GM18507 (cell line): Measurements from ENCODE around the gene CTIF.

Source experiments
- DNase-seq: peaks from one replicate; pipeline ENCODE4 v3.0.0; 2011; ENCODE audit warnings: low read depth; ENCODE audit not compliant: insufficient read length; ENCODE audit errors: extremely low spot score
- FAIRE-seq: peaks from 2 replicates; lab custom pipeline; 2011; peaks lifted over from hg19 to GRCh38; lab: Jason Lieb, UNC

Gene CTIF

GRCh38 chr18:48656582-48656981 is 117.8 kb downstream of the CTIF start:
- DNase-seq (no peak), FAIRE-seq (no peak)

DNA sequence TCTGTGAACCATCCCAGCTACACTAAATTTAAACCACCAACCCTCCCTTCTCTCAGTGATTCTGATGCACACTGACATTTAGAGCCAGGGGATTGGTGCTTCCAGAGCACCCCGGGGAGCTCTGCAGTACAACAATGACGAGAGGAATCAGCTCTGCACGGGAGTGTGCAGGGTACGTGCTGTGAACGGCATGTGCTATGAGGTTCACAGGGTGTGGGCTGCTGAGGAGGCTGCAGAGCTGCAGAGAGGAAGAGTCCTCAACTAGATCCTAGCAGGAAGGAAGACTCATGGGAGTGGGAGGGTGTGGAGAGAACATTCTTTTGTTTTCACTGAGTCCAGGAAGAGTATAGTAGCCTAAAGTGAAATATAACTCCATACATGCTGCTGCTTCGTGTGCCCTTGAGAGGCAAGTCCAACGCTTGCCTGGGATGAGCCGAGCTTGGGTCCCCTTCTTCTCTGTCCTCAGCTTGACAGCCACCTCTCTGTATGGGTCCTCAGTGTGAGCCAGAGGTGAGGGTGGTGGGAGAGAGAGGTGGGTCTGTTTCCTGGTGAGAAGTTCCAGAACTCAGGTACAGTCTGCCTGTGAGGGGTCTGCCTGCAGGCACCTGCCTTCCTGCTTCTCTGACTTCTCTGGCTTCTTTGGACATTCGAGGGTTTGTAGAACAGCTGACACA is 118.8 kb downstream of the CTIF start:
- no peak for DNase-seq

GRCh38 chr18:48658721-48659120 is 119.9 kb downstream of the CTIF start:
- DNase-seq = no peak
- no peak for FAIRE-seq

More for the DNA sequence above, 118.8 kb downstream of the CTIF start:
- FAIRE-seq = no peak

- no peak for DNase-seq
- FAIRE-seq = no peak
These were observed 120.6 kb downstream of the CTIF start for GRCh38 chr18:48659188-48660009.

DNA sequence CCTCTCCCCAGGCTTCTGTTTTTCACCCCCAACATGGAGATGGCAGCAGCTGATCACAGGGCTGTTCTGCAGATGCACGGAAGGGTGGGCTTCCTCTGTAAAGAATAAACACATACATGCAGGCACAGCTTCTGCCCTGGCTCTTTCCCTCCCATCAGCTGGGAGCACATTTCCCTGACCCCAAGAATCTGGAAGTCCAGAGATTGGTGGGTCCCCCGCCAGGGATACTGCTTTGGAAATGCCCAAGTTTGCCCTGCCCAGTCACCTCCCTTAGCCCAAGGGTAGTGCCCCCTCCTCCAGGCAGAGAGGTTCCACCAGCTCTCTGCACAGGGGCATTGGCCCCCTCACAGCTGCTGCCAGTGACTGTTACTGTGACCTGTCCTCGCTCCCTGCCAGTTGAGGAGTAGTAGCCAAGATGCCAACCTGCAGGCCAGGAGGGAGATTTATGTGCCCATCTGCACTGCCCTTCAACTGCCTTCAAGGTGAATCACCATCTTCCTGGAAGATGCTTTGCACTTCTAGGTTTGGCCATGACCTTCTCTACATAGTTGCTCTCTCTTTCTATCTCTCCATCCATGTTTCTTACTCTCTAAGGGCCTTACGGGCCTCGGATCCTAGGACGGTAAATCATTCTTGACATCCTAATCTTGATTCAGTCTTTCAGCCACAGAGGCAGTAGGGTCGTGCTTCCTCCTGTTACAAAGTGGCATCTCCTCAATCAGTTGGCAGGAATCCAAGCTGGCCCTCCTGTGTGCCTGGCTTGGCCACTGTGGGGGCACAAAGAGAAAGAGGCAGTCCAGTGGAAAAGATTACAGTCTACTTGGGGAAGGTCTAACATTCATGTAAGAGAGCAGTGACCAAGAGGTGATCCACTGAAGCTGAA is 121.8 kb downstream of the CTIF start:
- FAIRE-seq (no peak), DNase-seq (no peak)

DNA sequence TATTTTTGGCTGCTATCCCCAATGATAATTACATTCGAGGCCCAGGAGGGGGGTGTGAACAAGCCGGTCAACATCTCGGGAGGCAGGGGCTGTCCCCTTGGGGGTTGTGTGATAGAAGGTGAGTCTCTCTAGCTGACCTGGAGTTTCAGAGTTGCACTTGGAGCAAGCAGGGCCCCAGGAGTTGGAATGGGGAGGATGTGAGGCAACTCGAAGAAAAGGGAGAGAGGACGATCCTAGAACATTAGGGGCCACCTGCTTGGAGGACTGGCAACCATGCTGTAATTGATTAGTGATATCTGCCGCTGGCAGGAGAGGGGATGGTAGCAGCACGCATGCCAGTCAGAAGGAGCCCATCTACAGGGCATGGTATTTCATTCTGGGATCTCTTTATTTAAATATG is 122.6 kb downstream of the CTIF start:
- no peak for FAIRE-seq
- no peak for DNase-seq

DNA sequence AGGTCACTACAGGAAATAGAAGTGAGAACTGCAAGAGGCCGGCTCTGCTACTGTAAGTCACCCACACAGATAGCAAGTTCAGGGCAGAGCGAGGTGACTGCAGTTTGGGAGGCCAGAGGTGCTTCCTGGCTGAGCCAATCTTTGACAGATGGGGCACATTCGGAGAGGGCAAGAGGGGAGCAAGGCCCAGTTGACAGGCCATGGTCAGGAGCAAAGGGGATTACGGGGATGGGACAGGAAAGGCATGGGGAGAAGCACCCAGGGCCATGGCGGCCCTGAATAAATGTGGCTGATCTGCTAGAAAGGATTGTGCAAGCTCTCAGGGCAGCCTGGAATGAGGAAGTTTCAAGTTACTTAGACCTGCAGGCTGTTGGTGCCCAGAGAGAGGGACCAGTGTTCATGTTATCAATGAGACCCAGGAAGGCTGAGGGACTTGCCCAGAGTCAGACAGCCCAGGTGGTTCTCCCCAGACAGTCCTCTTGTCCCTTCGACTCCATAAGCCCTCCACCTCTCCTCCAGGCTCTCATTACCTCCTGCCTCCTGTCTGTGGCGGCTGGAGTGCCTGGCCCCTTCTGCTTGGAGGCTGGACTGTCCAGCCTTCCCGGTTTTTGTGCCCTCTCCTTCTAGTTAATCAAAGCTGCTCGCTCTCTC is 123.3 kb downstream of the CTIF start:
- FAIRE-seq (no peak), DNase-seq (no peak)

- DNase-seq = no peak
- no peak for FAIRE-seq
These were observed 124.5 kb downstream of the CTIF start for GRCh38 chr18:48663096-48663930.

GRCh38 chr18:48663931-48664847 is 125.4 kb downstream of the CTIF start:
- DNase-seq (peak; percentile 45), FAIRE-seq (peak; percentile 66)

GRCh38 chr18:48665654-48666053 is 126.8 kb downstream of the CTIF start:
- DNase-seq = no peak
- FAIRE-seq = no peak

DNA sequence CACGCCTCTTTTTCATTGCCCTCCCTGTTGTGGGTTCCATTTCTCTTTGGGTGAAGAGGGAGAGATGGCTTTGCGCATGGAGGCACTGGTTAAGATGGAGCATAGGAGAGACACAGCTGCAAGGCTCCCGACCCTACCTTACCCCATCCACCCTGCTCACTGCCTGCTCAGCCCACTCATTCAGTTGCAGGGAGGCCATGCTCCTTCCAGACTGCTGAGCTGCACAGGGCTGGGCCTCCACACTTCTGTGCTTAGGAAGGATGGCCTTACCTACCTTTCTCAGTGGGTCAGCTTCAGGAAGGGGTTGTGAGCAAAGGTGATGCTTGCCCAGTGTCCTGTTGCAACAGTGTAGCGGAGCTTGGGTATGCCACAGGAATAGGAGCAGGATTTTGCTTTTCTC is 127.8 kb downstream of the CTIF start:
- no peak for FAIRE-seq

DNA sequence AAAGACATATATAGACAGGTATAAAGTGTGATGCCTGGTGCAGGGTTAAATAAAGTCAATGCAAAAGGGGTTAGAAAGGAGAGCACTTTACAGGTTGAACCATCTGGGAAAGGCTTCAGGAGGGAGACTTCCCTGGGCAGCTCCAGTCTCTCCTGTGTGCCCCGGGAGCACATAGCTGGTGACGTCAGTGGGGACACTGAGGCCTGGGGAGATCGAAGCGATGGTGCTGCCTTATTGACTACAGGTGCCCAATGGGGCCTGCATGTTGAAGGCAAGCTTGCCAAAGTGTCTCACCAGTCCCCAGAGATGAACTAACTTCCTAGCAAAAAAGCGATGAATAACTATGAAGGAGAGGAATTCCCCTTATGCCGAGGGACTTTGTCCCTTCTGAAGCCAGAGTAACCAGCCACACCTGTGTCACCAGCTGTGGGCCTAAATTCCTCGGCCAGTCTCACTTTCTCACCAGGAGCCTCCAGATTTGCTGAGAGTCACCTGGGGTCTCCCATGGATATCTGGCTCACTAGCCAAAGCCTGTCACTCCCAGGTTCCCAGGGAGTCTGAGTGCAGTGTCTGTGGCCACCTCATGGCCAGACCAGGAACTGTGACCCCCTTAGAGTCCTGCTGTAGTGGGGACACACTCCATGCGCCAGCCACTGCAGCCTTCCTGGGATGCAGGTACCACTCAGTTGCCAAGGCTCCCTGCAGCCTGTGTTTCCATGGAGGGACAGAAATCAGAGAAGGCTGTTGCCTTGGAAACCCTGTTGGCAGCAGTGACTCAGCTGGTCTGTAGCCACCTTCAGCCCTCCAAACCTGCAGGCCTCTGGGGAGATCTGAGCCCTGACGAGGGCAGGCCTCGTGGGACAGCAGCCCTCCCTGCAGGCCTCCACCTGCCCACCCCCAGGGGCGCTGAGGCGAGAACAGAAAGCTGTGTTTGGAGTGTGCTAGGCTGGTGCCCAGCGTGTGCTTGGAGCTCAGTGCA is 128.7 kb downstream of the CTIF start:
- DNase-seq (no peak), FAIRE-seq (peak; percentile 39)

More for the DNA sequence above, 127.8 kb downstream of the CTIF start:
- no peak for DNase-seq

DNA sequence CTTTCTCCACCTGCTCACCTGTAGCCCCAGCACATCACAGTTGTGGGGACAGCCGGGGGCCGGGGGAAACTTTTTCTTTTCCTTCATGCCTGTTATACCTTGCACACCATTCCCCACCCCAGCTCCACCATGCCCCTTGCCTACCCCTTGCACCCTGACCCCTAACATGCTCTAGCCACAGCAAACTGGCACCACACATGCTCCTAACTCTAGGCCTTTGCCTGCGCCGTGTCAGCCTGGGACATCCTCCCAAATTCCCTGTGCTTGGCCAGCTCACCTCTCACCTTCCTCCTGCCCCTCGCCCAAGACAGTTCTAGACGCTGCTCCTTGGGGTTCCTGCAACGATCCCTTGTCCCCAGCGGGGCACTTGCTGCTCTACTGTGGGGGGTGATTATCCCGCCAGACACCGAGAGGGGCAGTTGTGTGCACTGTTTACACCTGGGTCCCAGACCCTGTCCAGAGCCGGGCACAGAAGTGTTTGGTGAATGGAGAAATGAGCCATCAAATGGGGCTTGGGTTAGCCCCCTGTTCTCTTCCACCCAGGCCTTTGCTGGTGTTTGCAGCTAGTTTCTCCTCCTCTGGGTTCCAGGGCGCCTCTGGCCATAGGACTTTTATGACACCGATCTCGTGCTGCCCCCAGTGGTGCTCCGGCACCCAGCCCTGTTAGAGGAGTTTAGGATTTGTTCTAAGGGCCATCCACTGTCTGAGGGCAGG is 129.8 kb downstream of the CTIF start:
- DNase-seq (no peak), FAIRE-seq (no peak)

- no peak for DNase-seq
- FAIRE-seq = peak; percentile 36
These were observed 130.4 kb downstream of the CTIF start for GRCh38 chr18:48669180-48669675.

GRCh38 chr18:48669991-48670750 is 131.3 kb downstream of the CTIF start:
- DNase-seq (no peak), FAIRE-seq (no peak)
